Measurements from ENCODE around the gene GLRA2.

- TF ChIP-seq, protein P1, sequence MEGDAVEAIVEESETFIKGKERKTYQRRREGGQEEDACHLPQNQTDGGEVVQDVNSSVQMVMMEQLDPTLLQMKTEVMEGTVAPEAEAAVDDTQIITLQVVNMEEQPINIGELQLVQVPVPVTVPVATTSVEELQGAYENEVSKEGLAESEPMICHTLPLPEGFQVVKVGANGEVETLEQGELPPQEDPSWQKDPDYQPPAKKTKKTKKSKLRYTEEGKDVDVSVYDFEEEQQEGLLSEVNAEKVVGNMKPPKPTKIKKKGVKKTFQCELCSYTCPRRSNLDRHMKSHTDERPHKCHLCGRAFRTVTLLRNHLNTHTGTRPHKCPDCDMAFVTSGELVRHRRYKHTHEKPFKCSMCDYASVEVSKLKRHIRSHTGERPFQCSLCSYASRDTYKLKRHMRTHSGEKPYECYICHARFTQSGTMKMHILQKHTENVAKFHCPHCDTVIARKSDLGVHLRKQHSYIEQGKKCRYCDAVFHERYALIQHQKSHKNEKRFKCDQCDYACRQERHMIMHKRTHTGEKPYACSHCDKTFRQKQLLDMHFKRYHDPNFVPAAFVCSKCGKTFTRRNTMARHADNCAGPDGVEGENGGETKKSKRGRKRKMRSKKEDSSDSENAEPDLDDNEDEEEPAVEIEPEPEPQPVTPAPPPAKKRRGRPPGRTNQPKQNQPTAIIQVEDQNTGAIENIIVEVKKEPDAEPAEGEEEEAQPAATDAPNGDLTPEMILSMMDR (conservative IDR thresholded peaks at IDR 0.05 in 1 of 2, IDR thresholded peaks at IDR 0.05 in 1 of 2; ENCODE audit: extremely low read depth in 1 of 2, insufficient read depth in 1 of 2, low read depth in 1 of 2, low read length in 2 of 2) = no peak
- no peak for TF ChIP-seq EZH2 (IDR thresholded peaks at IDR 0.05; ENCODE audit: borderline replicate concordance, low read length)
These were observed 112.6 kb downstream of the GLRA2 start for GRCh38 chrX:14641681-14642655.

Measured in mammary epithelial cell (primary cell).